PC-9 (cell line): Measurements from ENCODE around the gene FAM114A1.

Source experiments
- CTCF ChIP-seq: fragments of 200-600 bp; sonication (generic); conservative IDR thresholded peaks from 2 replicates; pipeline ENCODE4 v1.6.1; 2017; ENCODE audit warnings: mixed run types, antibody characterized with exemption, mild to moderate bottlenecking, moderate library complexity
- EZH2 ChIP-seq: fragments of 200-600 bp; sonication (generic); IDR thresholded peaks from 2 replicates; pipeline ENCODE4 v1.8.0; 2017; ENCODE audit warnings: antibody characterized with exemption, low read depth

DNA sequence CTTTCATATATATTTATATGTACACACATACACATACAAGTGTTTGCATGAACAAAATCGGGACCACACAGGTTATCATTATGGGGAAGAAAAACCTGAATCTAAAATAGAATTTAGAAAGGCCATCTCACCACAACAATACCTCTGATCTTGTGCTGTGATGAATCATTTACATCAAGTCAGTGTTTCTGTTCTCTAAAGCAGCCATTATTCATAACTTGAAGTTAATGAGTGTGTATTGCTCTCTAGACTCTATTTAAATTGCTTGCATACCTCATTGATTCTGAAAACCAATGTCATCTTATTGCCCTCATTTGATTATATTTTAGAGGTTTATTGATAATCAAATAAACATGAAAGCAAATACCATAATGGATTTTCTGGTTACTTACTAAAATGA, 71.6 kb downstream of the FAM114A1 start:
- TF ChIP-seq CTCF (no peak), EZH2 (no peak)
